GM23338 (cell line): ENCODE data around the gene POU2F3. TPM values are rescaled to one million over a fixed set of nuclear protein-coding genes. Genes with fewer than 3 reads are reported as not detected.

Experiments
- ATAC-seq: fragments of 200-7000 bp; cut with Tn5 transposase; 3 replicates; pipeline ENCODE4 v1.9.1; 2020
- DNase-seq: peaks from one replicate; pipeline ENCODE4 v3.0.0-alpha.2; 2015; ENCODE audit warnings: low spot score
- H2AFZ ChIP-seq: fragments of 200-600 bp; sonication (generic); 2 replicates; pipeline ENCODE4 v1.8.0; 2016; ENCODE audit warnings: antibody characterized with exemption, mild to moderate bottlenecking, moderate library complexity
- H3F3A ChIP-seq: fragments of 200-600 bp; sonication (generic); replicated peaks from 2 replicates; pipeline ENCODE4 v1.8.0; 2017; ENCODE audit warnings: antibody characterized with exemption, mixed run types, low read depth
- H3K27ac ChIP-seq: fragments of 200-600 bp; sonication (generic); 2 replicates; pipeline ENCODE4 v1.6.1; 2016; ENCODE audit warnings: low read depth
- H3K27me3 ChIP-seq: fragments of 200-600 bp; sonication (generic); 2 replicates; pipeline ENCODE4 v1.8.0; 2016; ENCODE audit warnings: mild to moderate bottlenecking, mixed run types, moderate library complexity; ENCODE audit not compliant: insufficient read depth
- H3K36me3 ChIP-seq: fragments of 200-600 bp; sonication (generic); 2 replicates; pipeline ENCODE4 v1.8.0; 2016; ENCODE audit warnings: mild to moderate bottlenecking; ENCODE audit not compliant: insufficient read depth
- H3K4me1 ChIP-seq: fragments of 200-600 bp; sonication (generic); 2 replicates; pipeline ENCODE4 v1.8.0; 2016; ENCODE audit warnings: mild to moderate bottlenecking, moderate library complexity; ENCODE audit not compliant: insufficient read depth
- H3K4me2 ChIP-seq: fragments of 200-600 bp; sonication (generic); 2 replicates; pipeline ENCODE4 v1.7.1; 2017; ENCODE audit warnings: mixed run types
- H3K4me3 ChIP-seq: fragments of 200-600 bp; sonication (generic); 2 replicates; pipeline ENCODE4 v1.6.1; 2016; ENCODE audit warnings: mixed run types
- H3K79me2 ChIP-seq: fragments of 200-600 bp; sonication (generic); replicated peaks from 2 replicates; pipeline ENCODE4 v1.8.0; 2017; ENCODE audit warnings: mild to moderate bottlenecking; ENCODE audit not compliant: insufficient read depth
- H3K9me2 ChIP-seq: fragments of 200-600 bp; sonication (generic); 2 replicates; pipeline ENCODE4 v1.8.0; 2017; ENCODE audit not compliant: insufficient read depth
- H4K20me1 ChIP-seq: fragments of 200-600 bp; sonication (generic); replicated peaks from 2 replicates; pipeline ENCODE4 v1.8.0; 2017; ENCODE audit warnings: mild to moderate bottlenecking; ENCODE audit not compliant: insufficient read depth
- H3K27ac Mint-ChIP-seq: 2 replicates; pipeline ENCODE4 v1.8.0; 2020; ENCODE audit warnings: inconsistent platforms, mild to moderate bottlenecking, moderate library complexity, mixed read lengths
- H3K27me3 Mint-ChIP-seq: 3 replicates; pipeline ENCODE4 v1.8.0; 2022; ENCODE audit warnings: low read depth, mild to moderate bottlenecking, moderate library complexity, mixed read lengths, inconsistent platforms; ENCODE audit not compliant: insufficient read depth, poor library complexity
- H3K36me3 Mint-ChIP-seq: 3 replicates; pipeline ENCODE4 v1.8.0; 2021; ENCODE audit warnings: low read depth, mild to moderate bottlenecking, inconsistent platforms, moderate library complexity, mixed read lengths
- H3K4me1 Mint-ChIP-seq: 3 replicates; pipeline ENCODE4 v1.8.0; 2020; ENCODE audit warnings: mild to moderate bottlenecking, inconsistent platforms, mixed read lengths
- H3K4me3 Mint-ChIP-seq: 3 replicates; pipeline ENCODE4 v1.8.0; 2021; ENCODE audit warnings: moderate library complexity, mild to moderate bottlenecking, inconsistent platforms, mixed read lengths
- H3K9me3 Mint-ChIP-seq: 3 replicates; pipeline ENCODE4 v1.8.0; 2020; ENCODE audit warnings: moderate library complexity, mild to moderate bottlenecking, inconsistent platforms, mixed read lengths
- CREB1 ChIP-seq: fragments of 250-450 bp; sonication (Bioruptor Pico); IDR thresholded peaks from 2 replicates; pipeline ENCODE4 v1.5.0; 2020; ENCODE audit warnings: low read depth, mild to moderate bottlenecking, moderate library complexity
- EZH2 ChIP-seq: fragments of 200-600 bp; sonication (generic); IDR thresholded peaks from one replicate; pipeline ENCODE4 v1.8.0; 2017; ENCODE audit warnings: antibody characterized with exemption, mild to moderate bottlenecking, low read depth; ENCODE audit not compliant: unreplicated experiment
- EZH2phosphoT487 ChIP-seq: fragments of 200-600 bp; sonication (generic); IDR thresholded peaks from one replicate; pipeline ENCODE4 v1.8.1; 2018; ENCODE audit warnings: antibody characterized with exemption; ENCODE audit not compliant: unreplicated experiment
- JUNB ChIP-seq: IDR thresholded peaks from one replicate; pipeline ENCODE4 v1.6.1; 2016; ENCODE audit warnings: antibody characterized with exemption; ENCODE audit not compliant: unreplicated experiment
- NANOG ChIP-seq: IDR thresholded peaks from 2 replicates; pipeline ENCODE4 v1.6.1; 2016; ENCODE audit warnings: antibody characterized with exemption, borderline replicate concordance
- POLR2AphosphoS5 ChIP-seq: IDR thresholded peaks from 2 replicates; pipeline ENCODE4 v1.6.1; 2016; ENCODE audit warnings: antibody characterized with exemption, low read depth
- STAT1 ChIP-seq: IDR thresholded peaks from one replicate; pipeline ENCODE4 v1.6.1; 2016; ENCODE audit warnings: antibody characterized with exemption; ENCODE audit not compliant: unreplicated experiment
- ZNF114 ChIP-seq: fragments of 250-450 bp; sonication (Bioruptor Pico); IDR thresholded peaks from 2 replicates; pipeline ENCODE4 v1.5.0; 2020; ENCODE audit warnings: mild to moderate bottlenecking, moderate library complexity
- ZNF331 ChIP-seq: fragments of 250-450 bp; sonication (Bioruptor Pico); IDR thresholded peaks from 2 replicates; pipeline ENCODE4 v1.5.0; 2020; ENCODE audit warnings: low read depth, mild to moderate bottlenecking, moderate library complexity
- polyA plus RNA-seq: library from polyadenylated mRNA; unstranded; fragments of >200 nt; fragmentation: Nextera tagmentation; extraction: Ambion mirVana; gene quantifications from 2 replicates; pipeline ENCODE4 v1.2.1, GENCODE V29; 2016
- total RNA-seq: library from RNA; depleted of rRNA; stranded (reverse); fragments of >200 nt; shearing (Covaris generic); gene quantifications from 2 replicates; pipeline ENCODE4 v1.2.3, GENCODE V29; 2014
- TF ChIP-seq, protein P1 (sequence below): IDR thresholded peaks from one replicate; pipeline ENCODE4 v1.6.1; 2018; ENCODE audit warnings: antibody characterized with exemption; ENCODE audit not compliant: unreplicated experiment
- TF ChIP-seq, protein P2 (sequence below): IDR thresholded peaks from 2 replicates; pipeline ENCODE4 v1.6.1; 2016; ENCODE audit warnings: antibody characterized with exemption
- TF ChIP-seq, protein P3 (sequence below), 2 experiments: fragments of 200-600 bp in 1 of 2; sonication (generic) in 1 of 2; conservative IDR thresholded peaks; 2 replicates each; pipeline versions ENCODE4 v1.5.1 to v1.6.1; 2016 to 2017; ENCODE audit warnings: antibody characterized with exemption in 2 of 2, low read depth in 2 of 2, mild to moderate bottlenecking in 2 of 2, moderate library complexity in 1 of 2
- TF ChIP-seq, protein P4 (sequence below): fragments of 250-450 bp; sonication (Bioruptor Pico); IDR thresholded peaks from 2 replicates; pipeline ENCODE4 v1.5.0; 2020; ENCODE audit warnings: mild to moderate bottlenecking, moderate library complexity

POU2F3 gene
- total and polyA plus RNA-seq, 2 experiments from 2014 or later: 0.45 to 0.79 TPM

DNA sequence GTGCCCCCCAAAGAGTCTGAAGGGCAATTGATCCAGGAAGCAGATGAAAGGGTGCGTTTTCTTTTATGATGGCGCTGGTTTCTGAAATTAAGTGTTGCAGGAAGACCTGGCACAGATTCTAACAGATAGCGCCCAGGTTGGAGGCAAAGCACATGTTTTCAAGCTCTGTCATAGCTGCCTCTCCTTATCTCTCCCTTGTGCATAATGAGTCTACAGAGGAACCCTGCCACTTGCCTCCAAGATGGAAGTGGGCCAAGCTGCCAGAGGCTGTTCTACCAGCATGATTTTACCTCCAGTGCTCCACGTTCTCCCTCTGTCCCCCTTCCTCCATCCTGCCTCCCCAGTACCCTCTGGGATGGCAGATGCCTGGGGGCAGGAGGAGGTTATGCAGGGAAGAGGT is 55.2 kb downstream of the POU2F3 start:
- no peak for ATAC-seq
- Mint-ChIP-seq H3K4me1 (peaks cover 14% of the 10 kb centered on the region), H3K36me3 (no peaks in the 10 kb centered on the region), H3K9me3 (no peaks in the 10 kb centered on the region), H3K27ac (no peak overlapping the region), H3K27me3 (peaks cover 4% of the 10 kb centered on the region), H3K4me3 (no peak overlapping the region)
- H3K4me1 ChIP-seq: no peaks in the 10 kb centered on the region
- H3F3A ChIP-seq: no peaks in the 10 kb centered on the region
- DNase-seq: no peak
- no peaks in the 10 kb centered on the region for H3K27me3 ChIP-seq
- TF ChIP-seq STAT1 (no peak), EZH2phosphoT487 (no peak), CREB1 (CRISPR knock-in tag) (no peak), ZNF114 (CRISPR knock-in tag) (no peak), JUNB (no peak), POLR2AphosphoS5 (no peak), NANOG (no peak), EZH2 (no peak), ZNF331 (no peak)
- TF ChIP-seq, protein P1, sequence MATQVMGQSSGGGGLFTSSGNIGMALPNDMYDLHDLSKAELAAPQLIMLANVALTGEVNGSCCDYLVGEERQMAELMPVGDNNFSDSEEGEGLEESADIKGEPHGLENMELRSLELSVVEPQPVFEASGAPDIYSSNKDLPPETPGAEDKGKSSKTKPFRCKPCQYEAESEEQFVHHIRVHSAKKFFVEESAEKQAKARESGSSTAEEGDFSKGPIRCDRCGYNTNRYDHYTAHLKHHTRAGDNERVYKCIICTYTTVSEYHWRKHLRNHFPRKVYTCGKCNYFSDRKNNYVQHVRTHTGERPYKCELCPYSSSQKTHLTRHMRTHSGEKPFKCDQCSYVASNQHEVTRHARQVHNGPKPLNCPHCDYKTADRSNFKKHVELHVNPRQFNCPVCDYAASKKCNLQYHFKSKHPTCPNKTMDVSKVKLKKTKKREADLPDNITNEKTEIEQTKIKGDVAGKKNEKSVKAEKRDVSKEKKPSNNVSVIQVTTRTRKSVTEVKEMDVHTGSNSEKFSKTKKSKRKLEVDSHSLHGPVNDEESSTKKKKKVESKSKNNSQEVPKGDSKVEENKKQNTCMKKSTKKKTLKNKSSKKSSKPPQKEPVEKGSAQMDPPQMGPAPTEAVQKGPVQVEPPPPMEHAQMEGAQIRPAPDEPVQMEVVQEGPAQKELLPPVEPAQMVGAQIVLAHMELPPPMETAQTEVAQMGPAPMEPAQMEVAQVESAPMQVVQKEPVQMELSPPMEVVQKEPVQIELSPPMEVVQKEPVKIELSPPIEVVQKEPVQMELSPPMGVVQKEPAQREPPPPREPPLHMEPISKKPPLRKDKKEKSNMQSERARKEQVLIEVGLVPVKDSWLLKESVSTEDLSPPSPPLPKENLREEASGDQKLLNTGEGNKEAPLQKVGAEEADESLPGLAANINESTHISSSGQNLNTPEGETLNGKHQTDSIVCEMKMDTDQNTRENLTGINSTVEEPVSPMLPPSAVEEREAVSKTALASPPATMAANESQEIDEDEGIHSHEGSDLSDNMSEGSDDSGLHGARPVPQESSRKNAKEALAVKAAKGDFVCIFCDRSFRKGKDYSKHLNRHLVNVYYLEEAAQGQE: no peak
- TF ChIP-seq, protein P2, sequence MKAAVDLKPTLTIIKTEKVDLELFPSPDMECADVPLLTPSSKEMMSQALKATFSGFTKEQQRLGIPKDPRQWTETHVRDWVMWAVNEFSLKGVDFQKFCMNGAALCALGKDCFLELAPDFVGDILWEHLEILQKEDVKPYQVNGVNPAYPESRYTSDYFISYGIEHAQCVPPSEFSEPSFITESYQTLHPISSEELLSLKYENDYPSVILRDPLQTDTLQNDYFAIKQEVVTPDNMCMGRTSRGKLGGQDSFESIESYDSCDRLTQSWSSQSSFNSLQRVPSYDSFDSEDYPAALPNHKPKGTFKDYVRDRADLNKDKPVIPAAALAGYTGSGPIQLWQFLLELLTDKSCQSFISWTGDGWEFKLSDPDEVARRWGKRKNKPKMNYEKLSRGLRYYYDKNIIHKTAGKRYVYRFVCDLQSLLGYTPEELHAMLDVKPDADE: no peak
- TF ChIP-seq, protein P3, sequence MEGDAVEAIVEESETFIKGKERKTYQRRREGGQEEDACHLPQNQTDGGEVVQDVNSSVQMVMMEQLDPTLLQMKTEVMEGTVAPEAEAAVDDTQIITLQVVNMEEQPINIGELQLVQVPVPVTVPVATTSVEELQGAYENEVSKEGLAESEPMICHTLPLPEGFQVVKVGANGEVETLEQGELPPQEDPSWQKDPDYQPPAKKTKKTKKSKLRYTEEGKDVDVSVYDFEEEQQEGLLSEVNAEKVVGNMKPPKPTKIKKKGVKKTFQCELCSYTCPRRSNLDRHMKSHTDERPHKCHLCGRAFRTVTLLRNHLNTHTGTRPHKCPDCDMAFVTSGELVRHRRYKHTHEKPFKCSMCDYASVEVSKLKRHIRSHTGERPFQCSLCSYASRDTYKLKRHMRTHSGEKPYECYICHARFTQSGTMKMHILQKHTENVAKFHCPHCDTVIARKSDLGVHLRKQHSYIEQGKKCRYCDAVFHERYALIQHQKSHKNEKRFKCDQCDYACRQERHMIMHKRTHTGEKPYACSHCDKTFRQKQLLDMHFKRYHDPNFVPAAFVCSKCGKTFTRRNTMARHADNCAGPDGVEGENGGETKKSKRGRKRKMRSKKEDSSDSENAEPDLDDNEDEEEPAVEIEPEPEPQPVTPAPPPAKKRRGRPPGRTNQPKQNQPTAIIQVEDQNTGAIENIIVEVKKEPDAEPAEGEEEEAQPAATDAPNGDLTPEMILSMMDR (conservative IDR thresholded peaks at IDR 0.05; ENCODE audit: low read depth in 2 of 2): no peak
- TF ChIP-seq, protein P4, sequence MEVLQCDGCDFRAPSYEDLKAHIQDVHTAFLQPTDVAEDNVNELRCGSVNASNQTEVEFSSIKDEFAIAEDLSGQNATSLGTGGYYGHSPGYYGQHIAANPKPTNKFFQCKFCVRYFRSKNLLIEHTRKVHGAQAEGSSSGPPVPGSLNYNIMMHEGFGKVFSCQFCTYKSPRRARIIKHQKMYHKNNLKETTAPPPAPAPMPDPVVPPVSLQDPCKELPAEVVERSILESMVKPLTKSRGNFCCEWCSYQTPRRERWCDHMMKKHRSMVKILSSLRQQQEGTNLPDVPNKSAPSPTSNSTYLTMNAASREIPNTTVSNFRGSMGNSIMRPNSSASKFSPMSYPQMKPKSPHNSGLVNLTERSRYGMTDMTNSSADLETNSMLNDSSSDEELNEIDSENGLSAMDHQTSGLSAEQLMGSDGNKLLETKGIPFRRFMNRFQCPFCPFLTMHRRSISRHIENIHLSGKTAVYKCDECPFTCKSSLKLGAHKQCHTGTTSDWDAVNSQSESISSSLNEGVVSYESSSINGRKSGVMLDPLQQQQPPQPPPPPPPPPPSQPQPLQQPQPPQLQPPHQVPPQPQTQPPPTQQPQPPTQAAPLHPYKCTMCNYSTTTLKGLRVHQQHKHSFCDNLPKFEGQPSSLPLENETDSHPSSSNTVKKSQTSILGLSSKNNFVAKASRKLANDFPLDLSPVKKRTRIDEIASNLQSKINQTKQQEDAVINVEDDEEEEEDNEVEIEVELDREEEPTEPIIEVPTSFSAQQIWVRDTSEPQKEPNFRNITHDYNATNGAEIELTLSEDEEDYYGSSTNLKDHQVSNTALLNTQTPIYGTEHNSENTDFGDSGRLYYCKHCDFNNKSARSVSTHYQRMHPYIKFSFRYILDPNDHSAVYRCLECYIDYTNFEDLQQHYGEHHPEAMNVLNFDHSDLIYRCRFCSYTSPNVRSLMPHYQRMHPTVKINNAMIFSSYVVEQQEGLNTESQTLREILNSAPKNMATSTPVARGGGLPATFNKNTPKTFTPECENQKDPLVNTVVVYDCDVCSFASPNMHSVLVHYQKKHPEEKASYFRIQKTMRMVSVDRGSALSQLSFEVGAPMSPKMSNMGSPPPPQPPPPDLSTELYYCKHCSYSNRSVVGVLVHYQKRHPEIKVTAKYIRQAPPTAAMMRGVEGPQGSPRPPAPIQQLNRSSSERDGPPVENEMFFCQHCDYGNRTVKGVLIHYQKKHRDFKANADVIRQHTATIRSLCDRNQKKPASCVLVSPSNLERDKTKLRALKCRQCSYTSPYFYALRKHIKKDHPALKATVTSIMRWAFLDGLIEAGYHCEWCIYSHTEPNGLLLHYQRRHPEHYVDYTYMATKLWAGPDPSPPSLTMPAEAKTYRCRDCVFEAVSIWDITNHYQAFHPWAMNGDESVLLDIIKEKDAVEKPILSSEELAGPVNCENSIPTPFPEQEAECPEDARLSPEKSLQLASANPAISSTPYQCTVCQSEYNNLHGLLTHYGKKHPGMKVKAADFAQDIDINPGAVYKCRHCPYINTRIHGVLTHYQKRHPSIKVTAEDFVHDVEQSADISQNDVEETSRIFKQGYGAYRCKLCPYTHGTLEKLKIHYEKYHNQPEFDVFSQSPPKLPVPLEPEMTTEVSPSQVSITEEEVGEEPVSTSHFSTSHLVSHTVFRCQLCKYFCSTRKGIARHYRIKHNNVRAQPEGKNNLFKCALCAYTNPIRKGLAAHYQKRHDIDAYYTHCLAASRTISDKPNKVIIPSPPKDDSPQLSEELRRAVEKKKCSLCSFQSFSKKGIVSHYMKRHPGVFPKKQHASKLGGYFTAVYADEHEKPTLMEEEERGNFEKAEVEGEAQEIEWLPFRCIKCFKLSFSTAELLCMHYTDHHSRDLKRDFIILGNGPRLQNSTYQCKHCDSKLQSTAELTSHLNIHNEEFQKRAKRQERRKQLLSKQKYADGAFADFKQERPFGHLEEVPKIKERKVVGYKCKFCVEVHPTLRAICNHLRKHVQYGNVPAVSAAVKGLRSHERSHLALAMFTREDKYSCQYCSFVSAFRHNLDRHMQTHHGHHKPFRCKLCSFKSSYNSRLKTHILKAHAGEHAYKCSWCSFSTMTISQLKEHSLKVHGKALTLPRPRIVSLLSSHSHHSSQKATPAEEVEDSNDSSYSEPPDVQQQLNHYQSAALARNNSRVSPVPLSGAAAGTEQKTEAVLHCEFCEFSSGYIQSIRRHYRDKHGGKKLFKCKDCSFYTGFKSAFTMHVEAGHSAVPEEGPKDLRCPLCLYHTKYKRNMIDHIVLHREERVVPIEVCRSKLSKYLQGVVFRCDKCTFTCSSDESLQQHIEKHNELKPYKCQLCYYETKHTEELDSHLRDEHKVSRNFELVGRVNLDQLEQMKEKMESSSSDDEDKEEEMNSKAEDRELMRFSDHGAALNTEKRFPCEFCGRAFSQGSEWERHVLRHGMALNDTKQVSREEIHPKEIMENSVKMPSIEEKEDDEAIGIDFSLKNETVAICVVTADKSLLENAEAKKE: no peak
- H3K36me3 ChIP-seq: no peaks in the 10 kb centered on the region
- no peak overlapping the region for H2AFZ ChIP-seq
- no peaks in the 10 kb centered on the region for H3K79me2 ChIP-seq
- H3K27ac ChIP-seq: no peak overlapping the region
- no peaks in the 10 kb centered on the region for H3K9me2 ChIP-seq
- no peak overlapping the region for H3K4me2 ChIP-seq
- no peak overlapping the region for H3K4me3 ChIP-seq
- H4K20me1 ChIP-seq: no peaks in the 10 kb centered on the region
